Ectodermal cell (in vitro differentiated cells): ENCODE results near the gene INSYN2B.

Experiments
- H3K27ac ChIP-seq: 2 replicates; pipeline ENCODE4 v1.7.0; 2013; ENCODE audit warnings: mild to moderate bottlenecking, low read depth, low read length; ENCODE audit not compliant: insufficient read depth, poor library complexity, severe bottlenecking
- H3K27me3 ChIP-seq: 2 replicates; pipeline ENCODE4 v1.7.0; 2013; ENCODE audit warnings: mild to moderate bottlenecking, low read length; ENCODE audit not compliant: insufficient read depth, control insufficient read depth, poor library complexity, severe bottlenecking
- H3K36me3 ChIP-seq: one replicate; pipeline ENCODE4 v1.7.0; 2013; ENCODE audit warnings: low read length; ENCODE audit not compliant: control insufficient read depth, insufficient read depth
- H3K4me1 ChIP-seq: one replicate; pipeline ENCODE4 v1.7.0; 2013; ENCODE audit warnings: low read length; ENCODE audit not compliant: control insufficient read depth, insufficient read depth
- H3K4me3 ChIP-seq: 2 replicates; pipeline ENCODE4 v1.7.0; 2013; ENCODE audit warnings: low read depth, low read length, control low read depth; ENCODE audit not compliant: insufficient read depth
- H3K9me3 ChIP-seq: 2 replicates; pipeline ENCODE4 v1.7.0; 2013; ENCODE audit warnings: mild to moderate bottlenecking, low read length, moderate library complexity; ENCODE audit not compliant: control insufficient read depth
- WGBS, 2 experiments: methylation state at CpG; one replicate each; pipeline ENCODE4 v1.1.7; 2013; ENCODE audit warnings: missing lambda C conversion rate in 2 of 2; 5-methylcytosine and 5-hydroxymethylcytosine counted together

The INSYN2B gene

DNA sequence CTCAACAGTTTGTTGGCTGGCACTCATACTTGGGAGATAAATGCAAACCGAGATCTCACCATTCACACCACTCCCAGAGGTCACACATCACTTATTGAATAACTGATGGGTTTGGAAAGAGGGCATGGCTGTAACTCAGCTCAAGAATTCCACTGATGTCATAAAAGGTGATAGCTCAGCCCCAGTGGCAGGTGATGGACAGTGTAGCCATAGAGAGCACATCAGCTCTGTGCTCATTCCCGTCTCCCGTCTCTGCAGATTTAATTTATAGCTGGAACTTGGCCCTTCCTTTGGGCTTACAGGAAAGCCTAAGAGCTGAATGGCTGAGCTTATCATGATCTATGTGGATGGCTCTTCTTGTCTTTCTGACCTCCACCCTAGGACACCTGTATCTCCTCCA, 59.8 kb downstream of the INSYN2B start:
- H3K9me3 ChIP-seq: no peaks in the 10 kb centered on the region
- no peak overlapping the region for H3K4me3 ChIP-seq
- no peaks in the 10 kb centered on the region for H3K36me3 ChIP-seq
- 88 to 94% methylated on average over 2 of the region's 3 CpGs for WGBS, 2 experiments
- no peaks in the 10 kb centered on the region for H3K27me3 ChIP-seq
- H3K4me1 ChIP-seq: no peaks in the 10 kb centered on the region
- no peak overlapping the region for H3K27ac ChIP-seq

DNA sequence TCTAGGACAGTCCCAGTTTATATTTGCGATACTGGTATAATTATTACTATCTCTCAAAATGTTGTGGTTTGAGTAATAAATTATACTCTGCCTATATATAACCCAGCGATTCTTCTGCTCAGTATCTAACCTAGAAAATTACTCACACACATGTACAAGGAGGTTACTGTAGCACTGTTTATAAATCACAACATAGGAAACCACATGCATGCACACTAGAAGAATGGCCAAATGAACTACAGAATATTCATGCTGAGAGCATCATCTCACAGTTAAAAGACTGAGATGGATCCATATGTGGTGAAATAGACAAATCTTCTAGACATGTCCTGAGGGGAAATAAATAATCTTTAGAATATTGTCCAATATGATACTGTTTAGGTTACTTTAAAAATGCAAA, 62.1 kb downstream of the INSYN2B start:
- no peak overlapping the region for H3K27ac ChIP-seq
- no peaks in the 10 kb centered on the region for H3K9me3 ChIP-seq
- no peaks in the 10 kb centered on the region for H3K4me1 ChIP-seq
- no peaks in the 10 kb centered on the region for H3K27me3 ChIP-seq
- no peak overlapping the region for H3K4me3 ChIP-seq
- 96 to 100% methylated on average over 1 to 2 of the region's 2 CpGs for WGBS, 2 experiments
- no peaks in the 10 kb centered on the region for H3K36me3 ChIP-seq

DNA sequence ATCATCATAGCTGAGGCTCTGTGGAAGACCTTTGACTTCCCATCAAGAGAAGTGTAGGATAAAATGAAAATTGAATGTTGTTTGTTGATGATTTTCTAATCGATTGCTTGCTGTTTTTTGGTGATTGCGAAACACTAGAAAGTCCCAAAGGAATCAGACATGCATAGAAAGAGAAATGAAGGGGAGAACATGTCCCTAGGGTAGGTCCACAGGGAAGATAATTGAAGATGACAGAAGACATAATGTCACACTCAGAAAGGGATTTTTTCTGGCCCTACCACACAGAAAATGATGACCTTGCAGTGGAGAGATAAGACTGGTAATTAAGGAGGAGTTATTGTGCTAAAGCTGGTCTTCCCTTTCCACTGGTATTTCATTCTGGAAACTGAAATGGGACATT, 62.8 kb downstream of the INSYN2B start:
- 88 to 97% methylated on average over 2 of the region's 2 CpGs for WGBS, 2 experiments
- Histone ChIP-seq H3K27ac (no peak overlapping the region), H3K36me3 (no peaks in the 10 kb centered on the region), H3K27me3 (no peaks in the 10 kb centered on the region), H3K9me3 (no peaks in the 10 kb centered on the region), H3K4me1 (no peaks in the 10 kb centered on the region), H3K4me3 (no peak overlapping the region)

DNA sequence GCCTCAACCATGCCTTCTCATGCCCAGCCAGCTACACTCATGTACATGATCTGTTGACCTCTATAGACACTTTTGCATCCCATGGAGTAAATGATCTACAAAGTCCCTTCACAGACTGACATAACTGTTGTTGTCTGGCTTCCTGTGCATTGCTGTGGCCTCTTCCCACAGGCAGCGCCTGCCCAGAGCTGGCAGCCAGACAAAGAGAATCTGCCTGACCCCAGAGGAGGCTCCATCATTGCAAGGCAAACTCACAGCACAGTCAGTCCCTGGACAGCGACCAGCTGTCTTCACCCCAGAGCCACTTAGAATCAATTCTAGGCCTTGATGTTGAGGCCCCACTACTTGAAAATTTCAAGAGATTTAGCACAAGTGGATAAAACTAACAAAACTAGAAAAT, 65.5 kb downstream of the INSYN2B start:
- Histone ChIP-seq H3K9me3 (no peaks in the 10 kb centered on the region), H3K4me1 (no peaks in the 10 kb centered on the region), H3K4me3 (no peak overlapping the region), H3K36me3 (no peaks in the 10 kb centered on the region), H3K27me3 (no peaks in the 10 kb centered on the region), H3K27ac (no peak overlapping the region)
- 50 to 75% methylated on average over 2 of the region's 2 CpGs for WGBS, 2 experiments

DNA sequence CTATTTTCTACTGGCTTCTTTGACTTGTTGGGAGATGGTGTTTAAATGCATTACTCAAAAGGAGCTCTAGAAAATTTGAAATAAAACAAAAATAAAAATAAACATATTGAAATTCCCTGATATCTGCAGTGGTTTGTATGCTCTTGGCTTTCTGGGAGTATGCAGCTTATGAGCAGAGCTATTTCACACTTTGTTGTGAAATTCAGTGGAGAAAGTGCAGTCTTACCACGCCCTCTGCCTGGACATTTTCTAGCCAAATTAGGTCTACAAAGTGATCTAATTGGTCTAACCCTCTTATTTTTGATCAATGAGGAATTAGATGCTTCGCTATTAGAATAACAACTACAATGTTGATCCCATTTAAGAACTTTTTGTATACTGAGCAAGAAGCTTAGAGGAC, 66.8 kb downstream of the INSYN2B start:
- no peaks in the 10 kb centered on the region for H3K36me3 ChIP-seq
- no peaks in the 10 kb centered on the region for H3K27me3 ChIP-seq
- no peaks in the 10 kb centered on the region for H3K9me3 ChIP-seq
- no peak overlapping the region for H3K4me3 ChIP-seq
- H3K27ac ChIP-seq: no peak overlapping the region
- WGBS, 2 experiments: 95 to 96% methylated on average over 1 to 2 of the region's 2 CpGs
- H3K4me1 ChIP-seq: no peaks in the 10 kb centered on the region

DNA sequence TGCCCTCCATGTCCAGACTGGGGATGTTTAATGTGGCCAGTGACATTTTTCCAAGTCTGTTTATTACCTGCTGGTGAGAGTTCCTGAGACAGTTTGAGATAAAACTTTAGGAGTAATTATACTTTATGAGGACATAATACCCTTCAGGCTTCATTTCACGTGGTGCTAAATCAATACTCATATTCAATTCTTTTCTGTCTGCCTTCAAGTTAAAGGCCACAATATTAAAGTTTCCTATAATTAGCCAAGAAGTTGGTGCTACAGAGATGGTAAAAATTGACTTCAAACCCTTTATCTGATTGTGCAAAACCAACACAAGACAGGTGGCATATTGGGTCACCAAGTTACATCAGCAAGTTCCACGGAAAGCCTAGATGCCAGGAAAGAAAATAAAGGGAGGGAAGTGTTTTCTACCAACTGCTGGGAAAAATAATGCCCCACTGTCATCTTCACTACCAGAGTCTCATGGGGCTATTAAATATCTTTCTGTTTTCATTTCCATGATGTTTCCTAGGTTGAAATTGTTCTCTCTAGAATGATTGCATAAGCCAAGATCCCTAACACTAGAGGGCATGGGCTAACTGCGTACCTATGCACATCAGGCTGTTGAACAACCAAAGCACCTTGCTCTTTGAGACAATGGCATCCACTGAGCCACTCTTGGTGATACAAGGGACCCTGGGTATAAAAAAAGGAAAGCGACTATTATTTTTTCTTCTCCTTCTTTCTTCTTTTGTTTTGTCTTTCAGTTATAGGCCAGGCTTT, 68.7 kb downstream of the INSYN2B start:
- H3K4me3 ChIP-seq: no peak overlapping the region
- 95 to 96% methylated on average over 2 to 4 of the region's 4 CpGs for WGBS, 2 experiments

DNA sequence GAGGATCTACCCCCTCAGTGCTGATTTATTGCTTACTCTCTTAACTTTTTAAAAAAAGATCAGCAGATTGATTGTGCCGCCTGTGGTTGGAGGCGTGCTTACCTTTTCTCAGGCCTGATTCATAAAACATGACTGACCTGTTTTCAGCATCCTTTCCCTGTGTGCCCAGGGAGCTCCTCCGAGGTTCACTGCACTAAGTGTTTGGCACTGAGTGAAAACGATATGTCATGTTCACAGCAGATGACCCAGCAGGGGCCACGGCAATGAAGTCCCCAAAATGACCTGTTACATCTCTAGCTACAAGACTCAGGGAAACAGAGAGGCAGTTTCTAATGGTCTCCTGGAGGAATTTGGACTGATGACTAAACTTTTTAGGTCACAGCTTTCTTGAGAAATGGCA, 69.9 kb downstream of the INSYN2B start:
- no peaks in the 10 kb centered on the region for H3K9me3 ChIP-seq
- no peak overlapping the region for H3K4me3 ChIP-seq
- no peaks in the 10 kb centered on the region for H3K36me3 ChIP-seq
- H3K27me3 ChIP-seq: no peaks in the 10 kb centered on the region
- H3K27ac ChIP-seq: no peak overlapping the region
- H3K4me1 ChIP-seq: no peaks in the 10 kb centered on the region
- 93% methylated on average over 5 of the region's 5 CpGs for WGBS, 2 experiments

More for the DNA sequence above, 68.7 kb downstream of the INSYN2B start:
- H3K27ac ChIP-seq: no peak overlapping the region
- H3K27me3 ChIP-seq: no peaks in the 10 kb centered on the region
- no peaks in the 10 kb centered on the region for H3K4me1 ChIP-seq
- H3K36me3 ChIP-seq: no peaks in the 10 kb centered on the region
- no peaks in the 10 kb centered on the region for H3K9me3 ChIP-seq

DNA sequence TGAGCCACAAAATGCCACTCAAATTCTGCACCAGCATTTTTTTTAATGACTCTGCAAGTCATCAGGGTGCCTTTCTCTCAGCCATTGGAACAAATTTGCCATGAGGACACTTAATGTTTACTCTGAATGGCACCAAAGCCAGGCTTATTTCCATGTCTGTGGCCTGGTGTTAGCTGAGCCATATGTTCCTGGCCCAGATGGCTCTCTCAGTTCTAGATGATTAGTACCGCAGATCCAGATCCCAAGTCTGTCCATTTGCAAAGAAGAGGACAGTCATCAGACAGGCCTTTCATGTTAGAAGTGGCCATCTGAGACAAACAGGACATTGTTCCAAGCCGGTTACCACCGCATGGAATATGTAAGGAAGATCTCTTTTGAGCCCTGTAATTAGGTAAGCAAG, 70.3 kb downstream of the INSYN2B start:
- no peaks in the 10 kb centered on the region for H3K36me3 ChIP-seq
- H3K9me3 ChIP-seq: no peaks in the 10 kb centered on the region
- no peak overlapping the region for H3K27ac ChIP-seq
- no peaks in the 10 kb centered on the region for H3K27me3 ChIP-seq
- 95 to 96% methylated on average over 3 of the region's 3 CpGs for WGBS, 2 experiments
- no peak overlapping the region for H3K4me3 ChIP-seq
- no peaks in the 10 kb centered on the region for H3K4me1 ChIP-seq

DNA sequence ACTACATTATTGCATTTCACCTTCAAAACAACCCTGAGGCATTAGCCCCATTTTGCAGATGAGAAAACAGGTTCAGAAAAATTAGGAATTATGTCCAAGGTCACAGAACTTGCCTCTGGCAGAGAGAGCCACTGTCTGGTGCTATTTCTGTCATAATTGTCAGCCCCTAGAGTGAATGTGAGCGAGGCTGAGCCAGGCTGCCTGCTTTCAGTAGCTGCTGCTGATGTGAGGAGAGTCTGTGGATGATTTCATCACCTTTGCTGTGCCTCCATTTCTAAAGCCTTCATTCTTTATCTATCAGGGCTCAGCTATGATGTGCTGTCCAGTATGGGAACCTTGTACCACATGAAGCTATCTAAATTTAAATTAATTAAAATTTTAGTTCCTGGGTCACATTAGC, 71.4 kb downstream of the INSYN2B start:
- WGBS, 2 experiments: 82 to 84% methylated on average over 1 of the region's 1 CpG

DNA sequence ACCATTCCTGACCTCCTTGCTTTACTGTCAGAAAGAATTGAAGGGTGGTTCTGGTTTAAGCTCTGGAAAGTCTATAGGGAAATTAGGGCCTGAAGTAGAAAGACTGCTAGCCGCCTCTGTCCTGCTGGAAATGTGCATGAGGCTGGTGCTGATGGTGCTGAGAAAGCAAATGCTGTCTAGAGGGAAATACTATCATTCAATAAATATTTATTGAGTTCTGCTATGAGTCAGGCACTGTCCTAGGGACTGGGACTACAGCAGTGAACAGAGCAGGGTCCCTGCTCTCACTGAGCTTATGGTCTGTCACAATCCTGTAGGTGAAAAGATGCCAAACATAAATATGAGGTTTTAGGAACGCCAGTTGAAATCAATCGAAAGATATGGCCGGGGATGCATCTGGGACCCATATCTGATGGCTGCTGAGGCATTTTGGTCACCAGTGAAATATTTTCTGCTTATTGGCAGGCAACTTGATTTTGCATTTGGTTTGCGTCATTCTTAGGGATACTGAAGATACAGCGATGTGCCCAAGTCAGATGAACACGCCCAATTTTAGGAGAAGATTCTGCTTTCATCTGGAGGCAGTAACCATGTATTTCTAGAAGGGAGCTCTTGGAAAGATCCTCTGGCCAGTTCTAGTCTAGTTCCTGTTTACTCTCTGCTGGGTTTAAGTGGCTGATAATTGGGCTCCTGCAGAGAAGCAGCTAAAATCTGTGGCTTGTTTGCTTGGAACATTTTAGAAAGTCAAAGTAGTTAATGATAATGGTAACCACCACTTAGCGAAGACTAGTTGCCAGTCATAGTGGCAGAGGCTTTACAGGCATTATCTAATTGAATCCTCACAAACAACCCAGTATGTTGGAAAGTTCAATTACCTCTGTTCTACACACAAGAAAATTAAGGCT, 73.3 kb downstream of the INSYN2B start:
- H3K27ac ChIP-seq: no peak overlapping the region
- no peaks in the 10 kb centered on the region for H3K27me3 ChIP-seq
- no peaks in the 10 kb centered on the region for H3K9me3 ChIP-seq
- no peak overlapping the region for H3K4me3 ChIP-seq
- H3K4me1 ChIP-seq: no peaks in the 10 kb centered on the region
- no peaks in the 10 kb centered on the region for H3K36me3 ChIP-seq
- 89 to 91% methylated on average over 8 of the region's 8 CpGs for WGBS, 2 experiments

More for the DNA sequence above, 71.4 kb downstream of the INSYN2B start:
- Histone ChIP-seq H3K9me3 (no peaks in the 10 kb centered on the region), H3K4me1 (no peaks in the 10 kb centered on the region), H3K27ac (no peak overlapping the region), H3K4me3 (no peak overlapping the region), H3K36me3 (no peaks in the 10 kb centered on the region), H3K27me3 (no peaks in the 10 kb centered on the region)
